Heart right ventricle (tissue), 16 donors: ENCODE data around the gene AGPAT3. TPM values are rescaled to one million over a fixed set of nuclear protein-coding genes. Genes with fewer than 3 reads are reported as not detected.
"Not testable (repeated sequence)": the region's sequence is repeated elsewhere in the genome, so short reads cannot be mapped to it uniquely, and the experiment has no call there.

Experiments
- ATAC-seq, 8 donors: fragments of 200-7000 bp; cut with Tn5 transposase; one replicate each; pipeline ENCODE4 v1.9.1; 2020; ENCODE audit warnings: mild to moderate bottlenecking in 8 of 8, moderate library complexity in 8 of 8, moderate number of reproducible peaks in 1 of 8
- DNase-seq, 2 donors: peaks; one replicate each; pipeline ENCODE4 v3.0.0-alpha.2; 2020
- H3K27ac ChIP-seq, 10 donors: fragments of 200-600 bp; sonication (generic) in 2 of 10; one replicate each; pipeline versions ENCODE4 v1.5.0 to v1.8.0; 2020 to 2022; ENCODE audit warnings: mild to moderate bottlenecking in 3 of 10
- H3K27me3 ChIP-seq, 7 donors: fragments of 200-600 bp; one replicate each; pipeline ENCODE4 v1.8.0; 2021 to 2022; ENCODE audit warnings: mild to moderate bottlenecking in 2 of 7
- H3K36me3 ChIP-seq, 9 donors: fragments of 200-600 bp; sonication (generic) in 1 of 9; one replicate each; pipeline versions ENCODE4 v1.5.0 to v1.8.0; 2020 to 2022; ENCODE audit warnings: mild to moderate bottlenecking in 2 of 9
- H3K4me1 ChIP-seq, 9 donors: fragments of 200-600 bp; sonication (generic) in 1 of 9; one replicate each; pipeline versions ENCODE4 v1.5.0 to v1.8.0; 2020 to 2022; ENCODE audit warnings: mild to moderate bottlenecking in 4 of 9
- H3K4me3 ChIP-seq, 10 donors: fragments of 200-600 bp; sonication (generic) in 2 of 10; one replicate each; pipeline versions ENCODE4 v1.5.0 to v1.8.0; 2020 to 2022; ENCODE audit warnings: mild to moderate bottlenecking in 7 of 10, moderate library complexity in 2 of 10
- H3K9me3 ChIP-seq, 11 donors: fragments of 200-600 bp in 10 of 11; sonication (generic) in 2 of 11; one replicate each; pipeline versions ENCODE4 v1.5.0 to v1.8.0; 2013 to 2022; ENCODE audit warnings: mild to moderate bottlenecking in 2 of 11, control low read depth in 1 of 11, moderate library complexity in 1 of 11
- CTCF ChIP-seq, 9 donors: fragments of 200-600 bp; sonication (generic) in 2 of 9; IDR thresholded peaks; one replicate each; pipeline versions ENCODE4 v1.5.0 to v1.8.0; 2021 to 2022; ENCODE audit warnings: antibody characterized with exemption in 9 of 9, mild to moderate bottlenecking in 5 of 9, moderate library complexity in 1 of 9
- WGBS, 2 donors: extraction: QIAGEN DNeasy Blood & Tissue Kit; methylation state at CpG; one replicate each; pipeline ENCODE4 v1.1.7; 2013; ENCODE audit warnings: inconsistent platforms in 1 of 2; 5-methylcytosine and 5-hydroxymethylcytosine counted together
- intact Hi-C, 10 donors: fragments of 100-400 bp; cut with DNase I; formaldehyde crosslinking; loops; one replicate each; pipeline versions ENCODE4 v1.11.1 to v1.14.2; 2022
- polyA plus RNA-seq, 2 donors: library from polyadenylated mRNA; stranded (reverse); fragments of 200-250 nt; gene quantifications; one replicate each; pipeline ENCODE4 v1.2.3, GENCODE V29; 2013
- total RNA-seq, 10 donors: library from RNA; stranded (reverse); fragmentation: NEBNext Ultra II Directional in 3 of 10; extraction: Animal tissue kit (Norgen Biotek cat#: 25700) in 3 of 10; gene quantifications; one replicate each; pipeline versions ENCODE4 v1.2.1 to v1.2.4, GENCODE V29; 2021 to 2023
- donor health status: Arrhythmogenic right ventricular cardiomyopathy.
- donor health status: ischemic (EF 13 %, LVEDD 7.1; RV severe dilation, severe dysfunction).
- donor health status: healthy with polysubstance abuse.
- donor health status: DM: no; HTN: yes; CAD: no.
- donor health status: DM: no; HTN: no; CAD: no.
- donor health status: ischemic (EF 25% LVEDD 6.9; RV normal size, moderate dysfunction).
- donor health status: ischemic (EF 25% LVEDD 5.7; RV mildly dilated, moderate dysfunction).
- donor health status: healthy.
- donor health status: DM: yes; HTN: yes; CAD: no.
- donor health status: Ischemic cardiomyopathy.
- donor health status: ischemic (EF 35%, LVEDD 5.7; RV mildly dilated, moderate dysfunction).
- donor health status: nonischemic (EF 11% LVEDD 7.7; RV severe dilation, severe dysfunction).
- donor health status: DM: yes; HTN: yes; CAD: no.
- donor health status: PGD.
- donor health status: ischemic (EF 29% LVEDD 5.4; RV normal size, mild dysfunction).
- donor health status: nonischemic (EF 23%, LVEDD 6.1; RV moderate dilation, normal function).

The AGPAT3 gene
- total and polyA plus RNA-seq, 12 donors = 19.7 to 110 (median 65.6) TPM

GRCh38 chr21:43842742-43843141, 22.3 kb upstream of the AGPAT3 start:
- no peak for TF ChIP-seq CTCF (IDR thresholded peaks at IDR 0.05)
- no peak for ATAC-seq
- WGBS, 2 donors = 68 to 90% methylated on average over 2 of the region's 2 CpGs

GRCh38 chr21:43844906-43845305, 20.1 kb upstream of the AGPAT3 start:
- H3K27ac ChIP-seq, ATAC-seq, H3K27me3 ChIP-seq, H3K9me3 ChIP-seq, H3K36me3 ChIP-seq, H3K4me3 ChIP-seq, DNase-seq, intact Hi-C loops, H3K4me1 ChIP-seq: not testable (repeated sequence)
- WGBS, 2 donors = 51 to 58% methylated on average over 5 of the region's 5 CpGs
- TF ChIP-seq CTCF (IDR thresholded peaks at IDR 0.05) = peak in 1 of 9 donors; percentile 15

More at GRCh38 chr21:43842742-43843141, 22.3 kb upstream of the AGPAT3 start:
- H3K9me3 ChIP-seq = no peaks in the 10 kb centered on the region
- DNase-seq = no peak
- no peak overlapping the region for H3K4me3 ChIP-seq
- peak overlapping the region in 1 of 10 donors; percentile 40 for H3K27ac ChIP-seq
- peaks cover 0 to 6% (median 0%) of the 10 kb centered on the region in 9 donors for H3K4me1 ChIP-seq
- intact Hi-C loops = no loop called here
- no peaks in the 10 kb centered on the region for H3K27me3 ChIP-seq
- no peaks in the 10 kb centered on the region for H3K36me3 ChIP-seq

GRCh38 chr21:43845386-43845785, 19.6 kb upstream of the AGPAT3 start:
- peaks cover 0 to 11% (median 0%) of the 10 kb centered on the region in 9 donors for H3K4me1 ChIP-seq

GRCh38 chr21:43846430-43846829, 18.6 kb upstream of the AGPAT3 start:
- H3K9me3 ChIP-seq = peaks cover 0 to 6% (median 0%) of the 10 kb centered on the region in 11 donors
- H3K27ac ChIP-seq = no peak overlapping the region
- DNase-seq (no peak), ATAC-seq (no peak)
- TF ChIP-seq CTCF (IDR thresholded peaks at IDR 0.05) = no peak
- H3K36me3 ChIP-seq = no peaks in the 10 kb centered on the region
- peaks cover 0 to 11% (median 0%) of the 10 kb centered on the region in 9 donors for H3K4me1 ChIP-seq
- 90 to 96% methylated on average over 6 of the region's 6 CpGs for WGBS, 2 donors
- H3K27me3 ChIP-seq = no peaks in the 10 kb centered on the region
- intact Hi-C loops = no loop called here
- H3K4me3 ChIP-seq = no peak overlapping the region

More at GRCh38 chr21:43845386-43845785, 19.6 kb upstream of the AGPAT3 start:
- DNase-seq (no peak), ATAC-seq (no peak)
- H3K4me3 ChIP-seq = no peak overlapping the region
- no peak for TF ChIP-seq CTCF (IDR thresholded peaks at IDR 0.05)
- H3K27ac ChIP-seq = no peak overlapping the region
- no peaks in the 10 kb centered on the region for H3K9me3 ChIP-seq
- no peaks in the 10 kb centered on the region for H3K27me3 ChIP-seq
- intact Hi-C loops = no loop called here
- no peaks in the 10 kb centered on the region for H3K36me3 ChIP-seq
- WGBS, 2 donors = 90 to 91% methylated on average over 13 of the region's 13 CpGs
